Ramos (cell line): ENCODE data around the gene PFAS.
"Not testable (repeated sequence)": the region's sequence is repeated elsewhere in the genome, so short reads cannot be mapped to it uniquely, and the experiment has no call there.

Experiments
- in situ Hi-C: fragments of 300-500 bp; cut with MboI; formaldehyde crosslinking; loops from one replicate; pipeline ENCODE4 v1.14.3; 2022; ENCODE audit warnings: low sequenced_read_pairs; ENCODE audit not compliant: unreplicated experiment

The PFAS gene

DNA sequence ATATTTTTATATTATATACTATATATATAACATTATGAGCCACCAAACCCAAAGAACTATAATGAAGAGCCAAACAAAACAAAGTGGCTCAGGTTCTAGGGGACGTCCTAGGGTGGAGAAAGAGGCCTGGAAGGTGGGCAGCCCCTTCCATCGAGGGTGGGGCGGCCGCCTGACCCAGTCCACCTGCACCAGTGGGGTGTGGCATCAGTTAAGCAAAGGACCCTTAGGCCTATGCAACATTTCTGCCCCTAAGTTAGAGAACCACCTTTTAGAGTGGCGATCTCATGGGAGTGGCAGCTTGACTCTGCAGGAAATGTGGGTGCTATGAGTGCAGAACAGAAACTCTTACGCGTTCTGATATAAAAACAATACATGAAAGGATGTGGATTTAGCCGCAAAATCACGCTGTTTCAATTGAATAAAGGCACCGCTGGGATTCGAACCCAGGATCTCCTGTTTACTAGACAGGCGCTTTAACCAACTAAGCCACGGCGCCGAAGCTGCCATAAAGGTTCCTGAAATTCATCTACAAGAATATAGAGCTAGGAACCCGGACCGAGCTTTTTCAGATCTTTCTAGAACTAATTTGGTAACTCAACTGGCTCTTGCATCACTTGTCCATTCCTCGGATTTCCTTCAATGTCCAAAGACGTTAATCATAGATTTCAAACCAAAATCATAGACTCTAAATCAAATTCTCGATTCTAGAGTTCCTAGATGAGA, 23.1 kb upstream of the PFAS start:
- in situ Hi-C loops, result no loop called here

DNA sequence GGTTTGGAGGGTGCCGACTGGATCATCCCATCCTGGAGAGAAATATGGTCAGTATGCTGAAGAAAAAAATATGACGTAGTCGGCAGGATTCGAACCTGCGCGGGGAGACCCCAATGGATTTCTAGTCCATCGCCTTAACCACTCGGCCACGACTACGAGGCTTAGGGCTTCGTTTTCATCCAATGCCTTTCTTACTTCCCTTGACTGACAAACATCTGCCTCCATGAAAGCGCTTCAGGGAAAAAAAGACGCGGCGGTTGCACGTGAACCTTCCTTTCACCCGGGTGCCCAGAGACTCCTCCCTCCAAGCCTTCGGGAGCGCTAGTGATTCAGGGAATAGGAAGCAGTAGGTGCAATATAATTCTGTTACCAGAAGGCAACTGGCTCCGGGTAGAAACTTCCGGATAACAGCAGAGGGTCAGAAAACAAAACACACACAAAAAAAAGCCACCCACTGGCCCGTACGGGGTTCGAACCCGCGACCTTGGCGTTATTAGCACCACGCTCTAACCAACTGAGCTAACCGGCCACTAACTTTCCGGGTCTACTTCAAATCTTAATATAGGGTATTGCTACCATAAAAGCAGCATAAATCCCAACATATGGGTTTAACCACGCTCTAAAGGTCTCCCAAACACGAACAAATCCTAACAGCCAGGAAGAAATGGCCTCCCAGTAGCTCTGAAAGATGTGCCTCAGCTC, 22.4 kb upstream of the PFAS start:
- in situ Hi-C loops, result no loop called here

DNA sequence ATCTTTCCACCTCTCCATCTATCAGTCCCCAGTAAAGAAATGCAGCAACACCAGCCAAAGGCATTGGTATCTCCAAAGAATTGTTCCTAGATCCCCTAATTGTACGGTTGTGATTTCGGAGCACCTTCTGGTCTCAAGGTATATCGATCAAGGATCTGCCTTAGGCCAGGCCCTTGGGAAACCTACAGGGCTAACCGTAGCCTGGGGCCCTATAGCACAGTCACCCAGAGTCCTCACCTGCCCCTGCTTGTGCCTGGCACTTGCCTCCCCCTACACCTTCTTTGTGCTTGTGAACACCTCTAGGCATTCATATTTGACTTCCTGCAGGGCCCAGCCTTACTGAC, 21.9 kb upstream of the PFAS start:
- in situ Hi-C loops, result no loop called here

DNA sequence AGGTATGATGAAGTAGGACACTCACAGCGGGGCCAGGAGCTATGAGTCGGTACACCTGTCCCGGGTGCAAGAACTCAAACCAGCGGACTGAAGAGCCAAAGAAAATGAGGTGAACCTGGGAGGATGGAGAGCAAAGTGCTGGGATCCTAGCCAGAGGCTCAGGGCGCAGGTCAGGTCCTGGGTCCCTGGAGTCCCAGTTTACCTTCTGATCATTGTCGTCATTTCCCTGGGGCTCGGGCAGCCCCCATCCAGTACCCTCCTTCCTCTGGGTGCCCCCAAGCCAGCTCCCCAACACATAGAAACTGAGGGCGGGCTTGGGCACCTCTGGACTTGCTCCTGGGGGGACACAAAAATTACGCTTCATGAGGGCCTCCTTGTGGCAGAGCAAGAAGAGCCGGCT, 17.4 kb upstream of the PFAS start:
- in situ Hi-C loops, result no loop called here

DNA sequence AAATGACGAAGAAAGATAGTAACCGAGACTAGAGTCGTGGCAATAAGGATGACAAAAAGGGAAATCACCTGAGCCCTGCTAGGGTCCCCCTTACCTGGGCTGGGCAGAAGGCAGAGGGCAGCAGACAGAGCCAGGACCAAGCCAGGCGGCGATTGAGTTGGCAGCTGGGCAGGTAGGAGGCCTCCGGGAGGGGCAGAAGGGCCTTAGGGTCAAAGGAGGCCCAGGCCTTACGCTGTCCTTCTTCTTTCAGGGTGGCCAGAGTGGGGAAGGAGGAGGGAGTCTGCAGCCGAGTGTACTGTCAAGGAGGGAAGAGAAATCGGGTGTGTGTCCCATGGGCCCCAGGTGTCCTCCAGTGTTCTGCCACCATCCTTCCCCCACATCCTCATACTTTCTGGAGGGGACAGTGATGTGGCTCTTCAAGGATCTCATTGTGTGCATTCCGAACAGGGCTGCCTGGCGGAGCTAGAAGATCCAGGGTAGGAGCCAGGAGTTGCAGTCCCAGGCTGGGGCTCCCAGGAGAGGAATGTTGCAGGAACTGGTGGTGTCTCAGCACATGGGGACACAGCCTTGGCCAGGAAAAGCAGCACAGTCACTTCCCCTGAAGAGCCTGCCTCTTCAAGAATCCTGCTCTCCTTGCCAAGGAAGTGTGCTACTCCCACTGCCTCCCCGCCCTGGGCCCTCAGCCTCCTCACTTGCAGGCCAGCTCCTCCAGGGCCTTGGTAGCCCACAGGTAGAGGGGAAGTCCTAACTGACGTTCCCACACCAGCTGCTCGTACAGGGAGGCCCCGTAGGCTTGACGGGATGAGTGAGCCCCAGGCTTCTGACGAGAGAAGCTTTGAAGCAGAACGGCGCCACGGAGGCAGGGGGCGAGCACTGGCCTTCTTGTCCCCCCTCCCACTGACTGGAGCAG, 14.5 kb upstream of the PFAS start:
- in situ Hi-C loops, result no loop called here

DNA sequence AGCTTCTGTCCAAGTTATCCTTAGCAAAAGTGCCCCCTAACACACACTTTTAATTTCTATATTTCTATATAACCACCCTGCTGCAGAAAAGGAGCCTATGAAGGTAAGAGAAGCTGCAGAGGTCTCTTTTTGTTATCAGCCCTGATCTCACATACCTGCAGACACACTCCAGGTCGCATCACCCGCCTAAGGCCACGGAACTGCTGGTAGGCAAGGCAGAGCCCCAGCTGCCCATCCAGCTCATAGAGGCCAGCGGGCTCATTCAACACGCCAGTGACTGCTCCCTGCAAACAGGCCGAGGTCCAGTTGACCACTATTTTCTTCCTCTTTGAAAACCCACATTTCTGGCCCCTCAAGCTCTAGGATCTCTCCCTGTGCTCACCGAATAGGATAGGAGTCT, 13.4 kb upstream of the PFAS start:
- in situ Hi-C loops, result no loop called here

DNA sequence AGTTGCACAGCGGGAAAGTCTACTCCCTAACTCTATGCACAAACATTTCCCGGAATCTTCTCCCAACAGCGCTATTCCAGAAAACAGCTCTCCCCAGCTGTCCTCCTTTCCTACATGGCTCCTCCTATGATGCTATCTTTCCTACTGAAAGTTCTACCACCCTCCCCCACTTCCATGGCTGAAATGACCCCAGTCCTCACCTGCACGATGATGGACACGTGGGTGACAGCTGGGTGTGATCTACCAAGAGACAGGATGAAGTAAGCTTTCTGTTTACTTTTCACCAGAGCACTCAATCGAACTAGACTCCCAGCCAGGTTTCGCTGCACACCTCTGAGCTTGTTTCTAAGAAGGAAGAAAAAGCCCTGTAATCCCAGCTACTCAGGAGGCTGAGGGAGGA, 11.9 kb upstream of the PFAS start:
- in situ Hi-C loops, result no loop called here

DNA sequence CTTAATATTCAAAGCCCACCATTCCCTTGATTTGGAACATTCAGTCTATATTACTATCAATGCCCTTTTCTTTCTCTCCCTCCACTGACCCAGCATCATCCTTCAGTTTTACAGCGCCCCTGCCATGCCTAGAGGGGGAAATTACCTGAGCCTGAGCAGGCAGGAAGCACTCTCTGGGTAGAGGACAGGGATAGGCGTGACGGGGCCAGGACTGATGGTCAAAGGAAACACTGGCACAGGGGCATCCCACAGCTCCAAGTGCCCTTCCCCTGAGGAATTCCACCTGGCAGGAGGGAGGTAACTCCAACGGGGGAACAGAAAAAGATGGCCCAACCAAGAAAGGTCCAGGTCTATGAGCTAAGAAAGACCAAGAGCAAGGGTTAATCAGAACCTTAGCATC, 11.2 kb upstream of the PFAS start:
- in situ Hi-C loops, result no loop called here

DNA sequence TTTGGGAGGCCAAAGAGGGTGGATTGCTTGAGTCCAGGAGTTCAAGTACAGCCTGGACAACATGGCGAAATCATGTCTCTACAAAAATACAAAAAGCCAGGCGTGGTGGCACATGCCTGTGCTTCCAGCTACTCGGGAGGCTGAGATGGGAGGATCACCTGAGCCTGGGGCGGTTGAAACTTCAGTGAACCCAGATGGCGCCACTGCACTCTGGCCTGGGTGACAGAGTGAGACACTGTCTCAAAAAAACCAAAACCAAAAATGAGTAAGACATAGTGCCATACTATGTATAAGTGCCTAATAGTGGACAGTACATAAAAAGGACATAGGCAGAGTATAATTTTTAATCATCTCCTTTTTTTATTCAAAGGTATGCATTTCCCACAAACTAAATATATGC, 5.3 kb upstream of the PFAS start:
- in situ Hi-C loops, result no loop called here

DNA sequence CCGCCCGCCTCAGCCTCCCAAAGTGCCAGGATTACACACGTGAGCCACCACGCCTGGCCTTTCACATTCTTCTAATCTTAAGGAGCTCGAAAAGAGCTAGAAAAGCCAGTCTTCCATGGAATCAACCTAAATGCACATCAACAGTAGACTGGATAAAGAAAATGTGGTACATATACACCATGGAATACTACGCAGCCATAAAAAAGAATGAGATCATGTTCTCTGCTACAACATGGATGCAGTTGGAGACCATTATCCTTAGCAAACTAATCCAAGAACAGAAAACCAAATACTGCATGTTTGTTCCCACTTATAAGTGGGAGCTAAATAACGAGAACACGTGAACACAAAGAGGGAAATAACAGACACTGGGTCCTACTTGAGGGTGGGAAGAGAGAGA, 4.3 kb upstream of the PFAS start:
- in situ Hi-C loops, result no loop called here

DNA sequence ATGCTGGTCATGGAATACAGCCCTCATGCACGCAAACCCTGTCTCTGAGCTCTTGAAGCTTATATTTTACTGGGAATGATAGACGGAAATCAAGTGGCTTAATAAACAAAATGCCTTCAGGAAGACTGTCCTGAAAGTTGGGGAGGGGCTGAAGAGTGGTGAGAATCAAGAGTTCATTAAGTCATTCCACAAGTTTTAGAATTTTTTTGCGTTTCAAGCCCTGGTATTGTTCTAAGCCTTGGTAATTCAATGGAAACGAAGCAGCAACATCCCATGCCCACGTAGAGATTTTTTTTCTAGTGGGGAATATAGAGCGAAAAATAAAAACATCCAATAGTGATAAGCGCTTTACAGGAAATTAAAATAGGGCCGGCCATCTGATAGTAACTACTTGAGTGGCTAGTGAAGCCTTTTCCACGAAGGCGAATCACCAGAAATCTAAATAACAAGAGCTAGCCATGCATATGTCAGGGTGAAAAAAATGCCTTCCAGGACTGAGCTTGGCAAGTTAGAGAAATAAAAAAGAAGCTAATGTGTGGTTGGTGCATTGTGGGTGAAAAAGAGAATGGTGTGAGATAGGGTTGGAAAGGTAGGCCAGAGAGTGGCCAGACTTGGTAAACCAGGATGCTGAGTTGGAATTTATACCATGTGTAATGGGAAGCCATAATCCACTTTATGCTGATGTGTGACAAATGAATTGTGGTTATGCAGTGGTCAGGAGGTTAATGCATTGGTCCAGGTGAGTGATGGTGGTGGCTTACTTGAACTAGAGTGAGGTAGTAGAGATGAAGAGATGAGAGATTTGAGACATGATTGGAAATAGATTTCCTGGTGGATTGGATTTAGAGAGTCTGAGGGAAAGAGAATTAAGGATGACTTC, 772 bp downstream of the PFAS start:
- in situ Hi-C loops, result no loop called here

DNA sequence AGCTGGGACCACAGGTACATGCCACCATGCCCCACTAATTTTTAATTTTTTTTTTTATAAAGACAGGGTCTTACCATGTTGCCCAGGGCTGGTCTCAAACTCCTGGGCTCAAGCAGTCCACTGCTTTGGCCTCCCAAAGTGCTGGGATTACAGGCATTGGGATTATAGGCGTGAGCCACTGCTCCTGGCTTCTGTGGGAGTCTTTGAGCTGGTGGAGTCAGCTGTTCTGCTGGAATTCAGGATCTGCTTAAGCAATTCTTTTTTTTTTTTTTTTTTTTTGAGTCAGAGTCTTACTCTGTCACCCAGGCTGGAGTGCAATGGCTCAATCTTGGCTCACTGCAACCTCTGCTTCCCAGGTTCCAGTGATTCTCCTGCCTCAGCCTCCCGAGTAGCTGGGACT, 2.3 kb downstream of the PFAS start:
- in situ Hi-C loops, result not testable (repeated sequence)

DNA sequence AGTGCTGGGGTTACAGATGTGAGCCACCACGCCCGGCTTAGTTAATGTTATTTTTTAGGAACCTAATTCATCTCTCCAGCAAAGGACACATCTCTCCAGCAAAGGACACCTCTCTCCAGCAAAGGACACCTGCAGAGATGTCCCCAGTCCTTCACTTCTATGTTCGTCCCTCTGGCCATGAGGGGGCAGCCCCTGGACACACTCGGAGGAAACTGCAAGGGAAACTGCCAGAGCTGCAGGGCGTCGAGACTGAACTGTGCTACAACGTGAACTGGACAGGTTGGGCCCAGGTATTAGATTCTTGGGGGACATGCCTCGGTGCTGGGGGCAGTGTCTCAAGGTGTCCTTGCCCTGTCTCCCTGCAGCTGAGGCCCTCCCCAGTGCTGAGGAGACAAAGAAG, 4.7 kb downstream of the PFAS start:
- in situ Hi-C loops, result no loop called here

DNA sequence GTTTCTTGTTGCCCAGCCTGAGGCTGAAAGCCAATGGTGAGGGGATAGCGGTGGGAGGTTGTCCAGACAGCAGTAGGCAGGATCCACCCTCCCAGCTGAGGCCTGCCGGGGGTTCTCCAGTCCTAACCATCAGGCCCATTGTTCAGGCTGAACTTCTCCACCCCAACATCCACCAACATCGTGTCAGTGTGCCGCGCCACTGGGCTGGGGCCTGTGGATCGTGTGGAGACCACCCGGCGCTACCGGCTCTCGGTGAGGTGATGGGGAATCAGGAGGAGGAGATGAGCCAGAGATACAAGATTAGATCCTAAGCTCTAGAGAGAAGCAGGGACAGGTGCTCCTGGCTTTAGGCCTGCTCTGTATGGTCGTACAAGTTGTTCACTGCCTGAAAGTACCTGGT, 5.8 kb downstream of the PFAS start:
- in situ Hi-C loops, result no loop called here

DNA sequence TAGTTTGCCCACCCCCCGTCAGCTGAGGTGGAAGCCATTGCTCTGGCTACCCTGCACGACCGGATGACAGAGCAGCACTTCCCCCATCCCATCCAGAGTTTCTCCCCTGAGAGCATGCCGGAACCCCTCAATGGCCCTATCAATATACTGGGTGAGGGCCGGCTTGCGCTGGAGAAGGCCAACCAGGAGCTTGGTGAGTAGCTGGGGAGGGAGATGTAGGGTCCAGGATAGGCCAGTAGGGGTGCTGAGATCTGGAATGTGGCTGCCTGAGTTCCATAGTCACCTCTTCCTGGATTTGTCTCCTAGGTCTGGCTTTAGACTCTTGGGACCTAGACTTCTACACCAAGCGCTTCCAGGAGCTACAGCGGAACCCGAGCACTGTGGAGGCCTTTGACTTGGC, 6.4 kb downstream of the PFAS start:
- in situ Hi-C loops, result no loop called here

DNA sequence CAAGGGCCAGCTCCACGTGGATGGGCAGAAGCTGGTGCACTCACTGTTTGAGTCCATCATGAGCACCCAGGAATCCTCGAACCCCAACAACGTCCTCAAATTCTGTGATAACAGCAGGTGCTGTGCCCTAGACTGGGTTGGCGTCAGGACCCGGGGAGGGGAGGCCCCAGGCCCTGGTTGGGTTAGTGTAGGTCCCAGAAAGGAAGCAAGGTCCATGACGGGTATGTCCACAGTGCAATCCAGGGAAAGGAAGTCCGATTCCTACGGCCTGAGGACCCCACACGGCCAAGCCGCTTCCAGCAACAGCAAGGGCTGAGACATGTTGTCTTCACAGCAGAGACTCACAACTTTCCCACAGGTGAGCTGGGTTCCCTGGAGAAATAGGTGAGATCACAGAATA, 7.2 kb downstream of the PFAS start:
- in situ Hi-C loops, result no loop called here

DNA sequence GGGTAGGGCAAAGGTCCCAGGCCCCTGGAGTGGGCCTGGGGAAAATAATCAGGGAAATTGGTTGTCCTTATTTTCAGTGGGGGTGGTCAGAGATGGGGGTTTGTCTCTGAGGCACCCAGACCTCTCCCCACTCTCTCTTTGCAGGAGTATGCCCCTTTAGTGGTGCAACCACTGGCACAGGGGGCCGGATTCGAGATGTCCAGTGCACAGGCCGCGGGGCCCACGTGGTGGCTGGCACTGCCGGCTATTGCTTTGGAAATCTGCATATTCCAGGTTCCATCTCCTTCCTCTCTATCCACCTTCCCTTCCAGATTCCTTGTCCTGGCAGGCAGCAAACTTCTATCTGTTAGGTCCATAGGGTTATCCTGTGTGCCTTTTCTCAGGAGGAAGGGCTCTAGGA, 7.6 kb downstream of the PFAS start:
- in situ Hi-C loops, result no loop called here

DNA sequence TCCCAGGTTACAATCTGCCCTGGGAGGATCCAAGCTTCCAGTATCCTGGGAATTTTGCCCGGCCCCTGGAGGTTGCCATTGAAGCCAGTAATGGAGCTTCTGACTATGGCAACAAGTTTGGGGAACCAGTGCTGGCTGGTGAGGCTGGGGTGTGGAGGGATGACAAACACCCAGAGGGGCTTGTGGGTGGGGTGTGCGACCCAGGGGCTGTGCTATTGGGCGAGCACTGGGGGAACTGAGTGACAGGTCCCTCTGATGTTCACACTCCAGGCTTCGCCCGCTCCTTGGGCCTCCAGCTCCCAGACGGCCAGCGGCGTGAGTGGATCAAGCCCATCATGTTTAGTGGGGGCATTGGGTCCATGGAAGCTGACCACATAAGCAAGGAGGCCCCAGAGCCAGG, 8.7 kb downstream of the PFAS start:
- in situ Hi-C loops, result no loop called here

DNA sequence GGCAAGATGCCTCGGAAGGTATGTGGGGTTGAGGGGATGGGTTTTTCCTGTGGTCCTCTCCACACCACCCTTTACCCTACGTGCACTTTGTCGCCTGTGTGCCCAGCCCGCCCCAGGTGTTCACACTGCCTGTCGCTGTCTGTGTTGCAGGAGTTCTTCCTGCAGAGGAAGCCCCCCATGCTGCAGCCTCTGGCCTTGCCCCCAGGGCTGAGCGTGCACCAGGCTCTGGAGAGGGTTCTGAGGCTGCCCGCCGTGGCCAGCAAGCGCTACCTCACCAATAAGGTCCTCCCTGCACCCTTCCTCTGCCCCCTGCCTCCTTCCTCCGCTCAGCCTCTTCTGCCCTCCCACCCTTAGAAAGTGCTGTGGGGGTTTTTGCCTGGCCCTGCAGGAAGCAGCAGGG, 15.2 kb downstream of the PFAS start:
- in situ Hi-C loops, result no loop called here

DNA sequence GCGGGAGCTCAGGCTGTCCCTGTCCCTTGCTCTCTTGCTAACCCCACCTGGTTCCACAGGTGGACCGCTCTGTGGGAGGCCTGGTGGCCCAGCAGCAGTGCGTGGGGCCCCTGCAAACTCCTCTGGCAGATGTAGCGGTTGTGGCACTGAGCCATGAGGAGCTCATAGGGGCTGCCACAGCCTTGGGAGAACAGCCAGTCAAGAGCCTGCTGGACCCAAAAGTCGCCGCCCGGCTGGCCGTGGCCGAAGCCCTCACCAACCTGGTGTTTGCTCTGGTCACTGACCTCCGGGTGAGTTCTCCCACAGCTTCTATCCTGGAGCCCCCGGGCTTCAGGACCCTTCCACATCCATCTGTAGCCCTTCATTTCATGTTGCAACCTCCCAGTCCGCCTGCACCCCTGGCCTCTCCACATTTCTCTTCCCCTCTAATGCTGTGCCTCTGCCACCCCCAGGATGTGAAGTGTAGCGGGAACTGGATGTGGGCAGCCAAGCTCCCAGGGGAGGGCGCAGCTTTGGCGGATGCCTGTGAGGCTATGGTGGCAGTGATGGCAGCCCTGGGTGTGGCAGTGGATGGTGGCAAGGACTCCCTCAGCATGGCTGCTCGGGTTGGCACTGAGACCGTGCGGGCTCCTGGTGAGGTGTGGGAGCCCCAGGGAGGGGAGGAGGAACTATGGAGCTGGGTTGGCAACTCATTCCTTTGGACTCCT, 15.9 kb downstream of the PFAS start:
- in situ Hi-C loops, result no loop called here
